NK-92 (cell line): Measurements from ENCODE around the gene ICAM1.
"Not testable (repeated sequence)": the region's sequence is repeated elsewhere in the genome, so short reads cannot be mapped to it uniquely, and the experiment has no call there.

Experiments used
- DNase-seq: peaks from one replicate; lab custom pipeline; 2025; ENCODE audit not compliant: unreplicated experiment; lab: John Stamatoyannopoulos, UW

The ICAM1 gene

DNA sequence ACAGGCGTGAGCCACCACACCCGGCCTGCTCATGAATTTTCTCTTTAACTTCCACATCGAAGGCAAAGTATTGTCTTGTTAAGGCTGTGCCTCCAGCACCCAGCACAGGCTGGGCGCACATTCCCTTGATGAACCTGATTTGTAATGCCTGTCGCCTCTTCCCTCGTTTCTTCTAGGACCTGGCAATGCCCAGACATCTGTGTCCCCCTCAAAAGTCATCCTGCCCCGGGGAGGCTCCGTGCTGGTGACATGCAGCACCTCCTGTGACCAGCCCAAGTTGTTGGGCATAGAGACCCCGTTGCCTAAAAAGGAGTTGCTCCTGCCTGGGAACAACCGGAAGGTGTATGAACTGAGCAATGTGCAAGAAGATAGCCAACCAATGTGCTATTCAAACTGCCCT, 3.7 kb downstream of the ICAM1 start:
- DNase-seq, result no peak

- no peak for DNase-seq
Measured at GRCh38 chr19:10277795-10278589, 7.1 kb downstream of the ICAM1 start.

DNA sequence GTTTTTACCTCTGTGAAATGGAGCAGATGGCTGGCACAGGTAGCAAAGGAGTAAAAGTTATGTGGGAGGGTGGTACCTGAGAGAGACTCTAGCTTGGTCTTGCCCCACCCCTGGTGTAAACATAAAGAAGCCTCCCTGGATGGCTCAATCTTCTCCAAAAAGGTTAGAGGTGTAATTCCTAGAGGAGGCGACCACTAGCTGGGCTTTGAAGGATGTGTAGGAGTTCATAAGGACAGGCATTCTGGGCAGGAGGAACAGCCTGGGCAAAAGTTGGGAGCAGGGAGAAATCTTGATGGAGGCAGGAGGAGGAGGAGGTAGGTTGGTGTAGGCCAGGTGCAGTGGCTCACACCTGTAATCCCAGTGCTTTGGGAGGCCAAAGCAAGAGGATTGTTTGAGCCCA, 8.0 kb downstream of the ICAM1 start:
- no peak for DNase-seq

DNA sequence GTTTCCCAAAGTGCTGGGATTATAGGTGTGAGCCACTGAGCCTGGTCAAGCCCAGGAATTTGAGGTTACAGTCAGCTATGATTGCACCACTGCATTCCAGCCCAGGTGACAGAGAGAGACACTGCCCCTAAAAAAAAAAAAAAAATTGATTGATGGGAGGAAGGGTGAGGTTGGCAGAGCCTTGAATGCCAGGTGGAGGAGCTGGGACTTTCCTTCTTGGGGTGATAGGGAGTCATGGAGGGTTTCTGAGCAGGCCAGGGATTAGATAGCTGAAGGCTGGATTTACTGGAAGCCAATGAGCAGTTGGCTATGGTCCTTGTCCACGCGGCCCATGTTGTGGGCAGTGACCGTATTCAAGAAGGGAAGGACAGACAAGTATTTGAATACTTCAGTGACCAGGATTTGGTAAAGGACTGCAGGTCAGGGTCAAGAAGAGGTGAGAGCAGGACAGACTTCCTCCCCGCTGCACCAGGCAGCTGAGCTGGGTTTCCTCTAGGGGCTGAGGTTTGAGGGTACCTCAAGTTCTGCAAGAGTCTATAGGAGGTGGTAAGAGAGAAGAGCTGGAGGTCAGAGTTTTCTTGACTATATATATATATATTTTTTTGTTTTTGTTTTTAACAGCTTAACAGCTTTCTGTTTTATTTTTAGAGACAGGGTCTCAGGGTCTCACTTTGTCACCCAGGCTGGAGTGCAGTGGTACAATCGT, 9.0 kb downstream of the ICAM1 start:
- DNase-seq, result no peak

- DNase-seq, result not testable (repeated sequence)
Measured at GRCh38 chr19:10282043-10282442, 11.1 kb downstream of the ICAM1 start.

DNA sequence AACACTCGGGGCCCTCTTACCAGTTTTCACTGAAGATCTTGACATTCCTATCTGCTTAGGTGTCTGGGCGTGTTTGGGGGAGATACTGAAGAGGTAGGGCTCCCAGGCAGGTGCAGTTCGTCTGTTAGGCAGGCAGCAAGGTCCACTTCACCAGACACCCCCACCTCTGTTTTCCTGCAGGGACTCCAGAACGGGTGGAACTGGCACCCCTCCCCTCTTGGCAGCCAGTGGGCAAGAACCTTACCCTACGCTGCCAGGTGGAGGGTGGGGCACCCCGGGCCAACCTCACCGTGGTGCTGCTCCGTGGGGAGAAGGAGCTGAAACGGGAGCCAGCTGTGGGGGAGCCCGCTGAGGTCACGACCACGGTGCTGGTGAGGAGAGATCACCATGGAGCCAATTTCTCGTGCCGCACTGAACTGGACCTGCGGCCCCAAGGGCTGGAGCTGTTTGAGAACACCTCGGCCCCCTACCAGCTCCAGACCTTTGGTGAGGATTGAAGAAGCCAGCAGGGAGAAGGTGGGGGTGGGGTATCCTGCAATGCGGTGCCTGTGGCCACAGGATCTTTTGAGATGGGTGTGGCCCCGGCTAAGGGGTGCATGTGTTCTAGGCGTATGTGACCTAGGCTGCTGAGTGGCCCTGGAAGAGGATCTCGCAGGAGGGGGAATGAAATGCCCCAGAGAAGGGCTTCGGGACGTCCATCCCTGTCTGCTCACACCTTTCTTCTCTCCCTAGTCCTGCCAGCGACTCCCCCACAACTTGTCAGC, 12.6 kb downstream of the ICAM1 start:
- no peak for DNase-seq

GRCh38 chr19:10284065-10284959, 13.4 kb downstream of the ICAM1 start:
- no peak for DNase-seq

DNA sequence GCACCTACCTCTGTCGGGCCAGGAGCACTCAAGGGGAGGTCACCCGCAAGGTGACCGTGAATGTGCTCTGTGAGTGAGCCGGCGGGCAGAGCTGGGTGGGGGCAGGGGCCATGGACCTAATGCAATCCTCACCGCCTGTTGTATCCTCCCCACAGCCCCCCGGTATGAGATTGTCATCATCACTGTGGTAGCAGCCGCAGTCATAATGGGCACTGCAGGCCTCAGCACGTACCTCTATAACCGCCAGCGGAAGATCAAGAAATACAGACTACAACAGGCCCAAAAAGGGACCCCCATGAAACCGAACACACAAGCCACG, 14.0 kb downstream of the ICAM1 start:
- DNase-seq, result no peak

DNA sequence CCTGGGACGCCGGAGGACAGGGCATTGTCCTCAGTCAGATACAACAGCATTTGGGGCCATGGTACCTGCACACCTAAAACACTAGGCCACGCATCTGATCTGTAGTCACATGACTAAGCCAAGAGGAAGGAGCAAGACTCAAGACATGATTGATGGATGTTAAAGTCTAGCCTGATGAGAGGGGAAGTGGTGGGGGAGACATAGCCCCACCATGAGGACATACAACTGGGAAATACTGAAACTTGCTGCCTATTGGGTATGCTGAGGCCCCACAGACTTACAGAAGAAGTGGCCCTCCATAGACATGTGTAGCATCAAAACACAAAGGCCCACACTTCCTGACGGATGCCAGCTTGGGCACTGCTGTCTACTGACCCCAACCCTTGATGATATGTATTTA, 14.5 kb downstream of the ICAM1 start:
- DNase-seq, result no peak

GRCh38 chr19:10286803-10287737, 16.1 kb downstream of the ICAM1 start, which contains the start of gene ICAM4:
Gene ICAM4, plus strand, starts transcription at chr19:10286955. Its CDS starts 58 bp downstream, at chr19:10287013.
- no peak for DNase-seq

GRCh38 chr19:10288662-10289166, 17.8 kb downstream of the ICAM1 start:
- DNase-seq, result no peak

- DNase-seq, result no peak
Measured at GRCh38 chr19:10289167-10289835, 18.4 kb downstream of the ICAM1 start.

DNA sequence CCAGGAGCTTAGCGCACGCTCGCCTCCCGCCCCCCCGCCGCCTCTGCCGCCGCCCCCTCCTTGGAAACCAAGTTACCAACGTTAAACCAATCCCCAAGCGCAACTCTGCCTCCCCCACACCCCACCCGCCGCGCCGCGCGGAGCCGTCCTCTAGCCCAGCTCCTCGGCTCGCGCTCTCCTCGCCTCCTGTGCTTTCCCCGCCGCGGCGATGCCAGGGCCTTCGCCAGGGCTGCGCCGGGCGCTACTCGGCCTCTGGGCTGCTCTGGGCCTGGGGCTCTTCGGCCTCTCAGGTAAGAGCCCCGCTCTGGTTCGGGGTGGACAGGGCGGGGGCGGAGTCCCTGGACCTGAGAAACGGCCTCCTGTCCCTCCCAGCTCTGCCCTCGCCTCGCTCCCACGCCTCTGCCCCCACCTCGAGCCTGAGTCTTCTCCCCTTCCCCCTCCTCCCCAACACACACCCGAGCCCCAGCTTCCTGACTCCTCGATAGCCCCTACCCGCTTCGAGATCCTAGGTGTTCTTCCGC, 19.0 kb downstream of the ICAM1 start, which contains the start of gene ICAM5:
Gene ICAM5, plus strand, starts transcription at position 117 of the 521 bp plus-strand sequence. Its CDS starts 92 bp downstream, at position 209.
- no peak for DNase-seq

DNA sequence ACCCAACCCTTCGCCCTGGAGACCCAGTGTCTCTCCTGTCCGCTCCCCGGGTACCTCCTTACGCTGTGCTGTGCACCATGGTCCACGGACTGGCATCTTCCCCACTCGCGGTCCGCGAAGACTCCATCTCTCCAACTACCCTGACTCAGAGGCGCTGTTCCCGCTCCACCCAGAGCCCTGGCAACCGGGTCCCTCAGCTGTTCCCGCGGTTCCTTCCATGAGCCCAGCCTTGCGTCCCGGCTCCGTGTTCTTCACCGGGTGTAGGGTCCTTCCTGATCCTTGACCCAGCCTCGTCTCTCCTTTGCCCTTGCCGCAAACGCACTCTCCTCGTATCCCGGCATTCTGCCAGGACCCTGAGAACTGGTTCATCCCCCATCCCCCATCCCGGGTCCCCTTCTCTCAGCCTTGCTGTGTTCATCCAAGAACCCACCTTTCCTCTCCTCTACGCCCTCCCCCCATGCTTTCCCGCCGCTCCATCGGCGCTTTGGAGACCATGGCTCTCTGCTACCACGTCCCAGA, 19.5 kb downstream of the ICAM1 start:
- DNase-seq, result no peak

DNA sequence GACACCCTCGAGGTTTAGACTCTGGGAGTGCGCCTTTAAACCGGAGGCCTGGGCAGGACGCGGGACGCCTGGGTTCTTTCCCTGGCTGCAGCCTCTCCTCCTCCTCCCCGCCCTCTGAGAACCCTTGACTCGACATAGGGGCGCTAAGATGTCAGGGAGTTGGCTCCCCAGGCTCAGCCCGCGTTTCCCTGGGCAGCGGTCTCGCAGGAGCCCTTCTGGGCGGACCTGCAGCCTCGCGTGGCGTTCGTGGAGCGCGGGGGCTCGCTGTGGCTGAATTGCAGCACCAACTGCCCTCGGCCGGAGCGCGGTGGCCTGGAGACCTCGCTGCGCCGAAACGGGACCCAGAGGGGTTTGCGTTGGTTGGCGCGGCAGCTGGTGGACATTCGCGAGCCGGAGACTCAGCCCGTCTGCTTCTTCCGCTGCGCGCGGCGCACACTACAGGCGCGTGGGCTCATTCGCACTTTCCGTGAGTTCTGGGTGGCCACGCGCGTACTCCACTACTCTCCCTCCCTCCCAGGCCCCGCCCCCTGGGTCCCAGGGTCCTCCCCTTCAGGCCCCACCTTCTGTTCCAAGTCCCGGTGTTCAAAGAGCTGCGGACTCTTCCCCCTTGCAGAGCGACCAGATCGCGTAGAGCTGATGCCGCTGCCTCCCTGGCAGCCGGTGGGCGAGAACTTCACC, 20.1 kb downstream of the ICAM1 start:
- no peak for DNase-seq

- no peak for DNase-seq
Measured at GRCh38 chr19:10291554-10292205, 20.8 kb downstream of the ICAM1 start.

DNA sequence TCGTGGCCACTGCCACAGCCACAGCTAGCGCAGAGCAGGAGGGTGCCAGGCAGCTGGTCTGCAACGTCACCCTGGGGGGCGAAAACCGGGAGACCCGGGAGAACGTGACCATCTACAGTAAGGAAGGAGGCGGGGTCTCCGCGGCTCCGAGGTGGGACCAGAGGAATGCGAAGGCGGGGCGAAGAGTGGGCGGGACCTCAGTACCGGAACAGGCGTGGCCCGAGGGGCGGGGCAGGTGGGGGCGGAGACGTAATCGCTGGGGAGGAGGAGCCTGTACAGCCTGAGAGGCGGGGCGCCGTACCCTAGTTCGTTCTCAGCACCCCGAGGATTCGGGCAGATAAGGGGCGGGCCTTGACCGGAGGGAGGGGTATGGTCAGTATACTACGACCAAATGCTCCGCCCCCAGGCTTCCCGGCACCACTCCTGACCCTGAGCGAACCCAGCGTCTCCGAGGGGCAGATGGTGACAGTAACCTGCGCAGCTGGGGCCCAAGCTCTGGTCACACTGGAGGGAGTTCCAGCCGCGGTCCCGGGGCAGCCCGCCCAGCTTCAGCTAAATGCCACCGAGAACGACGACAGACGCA, 21.4 kb downstream of the ICAM1 start:
- no peak for DNase-seq
